ENCODE results near the gene ING1. TPM values are rescaled to one million over a fixed set of nuclear protein-coding genes. Genes with fewer than 3 reads are reported as not detected.

Gene ING1
- total RNA-seq, 6 donors from 2014 or later, result 11.8 to 31.4 (median 17.9) TPM

GRCh38 chr13:110737555-110737954 is 24.1 kb downstream of the ING1 start:
- Histone ChIP-seq H3K36me3 (no peaks in the 10 kb centered on the region), H3K4me3 (no peak overlapping the region), H3K27ac (no peak overlapping the region), H3K4me1 (no peaks in the 10 kb centered on the region), H3K27me3 (no peaks in the 10 kb centered on the region), H3K9me3 (no peaks in the 10 kb centered on the region)
- no peak for ATAC-seq (ENCODE audit: low FRiP score in 2 of 2)
- TF ChIP-seq POLR2AphosphoS5 (IDR thresholded peaks at IDR 0.05), result no peak
- TF ChIP-seq EP300 (IDR thresholded peaks at IDR 0.05), result no peak
- TF ChIP-seq CTCF (IDR thresholded peaks at IDR 0.05), result no peak
- no peak for TF ChIP-seq POLR2A (IDR thresholded peaks at IDR 0.05)
- no peak for DNase-seq

GRCh38 chr13:110743687-110744086 is 30.2 kb downstream of the ING1 start:
- Histone ChIP-seq H3K4me3 (no peak overlapping the region), H3K27ac (no peak overlapping the region), H3K36me3 (no peaks in the 10 kb centered on the region), H3K27me3 (no peaks in the 10 kb centered on the region), H3K9me3 (peaks cover 0 to 8% (median 7%) of the 10 kb centered on the region in 4 donors), H3K4me1 (no peaks in the 10 kb centered on the region)
- 64 to 79% methylated on average over 1 of the region's 1 CpG for WGBS, 2 donors
- ATAC-seq (ENCODE audit: low FRiP score in 2 of 2) (no peak), DNase-seq (no peak)
- TF ChIP-seq POLR2AphosphoS5 (IDR thresholded peaks at IDR 0.05) (no peak), CTCF (IDR thresholded peaks at IDR 0.05) (no peak), POLR2A (IDR thresholded peaks at IDR 0.05) (no peak), EP300 (IDR thresholded peaks at IDR 0.05) (no peak)

- TF ChIP-seq EP300 (IDR thresholded peaks at IDR 0.05) (no peak), POLR2A (IDR thresholded peaks at IDR 0.05) (no peak), POLR2AphosphoS5 (IDR thresholded peaks at IDR 0.05) (no peak)
- 73 to 85% methylated on average over 1 of the region's 1 CpG for WGBS, 2 donors
- DNase-seq (no peak), ATAC-seq (ENCODE audit: low FRiP score in 2 of 2) (no peak)
- peaks cover 0 to 8% (median 7%) of the 10 kb centered on the region in 4 donors for H3K9me3 ChIP-seq
- no peak overlapping the region for H3K27ac ChIP-seq
- no peak overlapping the region for H3K4me3 ChIP-seq
- H3K4me1 ChIP-seq, result no peaks in the 10 kb centered on the region
- H3K27me3 ChIP-seq, result no peaks in the 10 kb centered on the region
- no peaks in the 10 kb centered on the region for H3K36me3 ChIP-seq
These were observed 32.9 kb downstream of the ING1 start for GRCh38 chr13:110746438-110746837.

- Histone ChIP-seq H3K27me3 (no peaks in the 10 kb centered on the region), H3K27ac (no peak overlapping the region), H3K36me3 (no peaks in the 10 kb centered on the region), H3K4me1 (no peaks in the 10 kb centered on the region), H3K9me3 (peaks cover 0 to 7% (median 5%) of the 10 kb centered on the region in 4 donors), H3K4me3 (no peak overlapping the region)
- 76% methylated on average over 4 of the region's 4 CpGs for WGBS, 2 donors
- DNase-seq, result no peak
- no peak for ATAC-seq (ENCODE audit: low FRiP score in 2 of 2)
- TF ChIP-seq CTCF (IDR thresholded peaks at IDR 0.05) (no peak), EP300 (IDR thresholded peaks at IDR 0.05) (no peak), POLR2A (IDR thresholded peaks at IDR 0.05) (no peak), POLR2AphosphoS5 (IDR thresholded peaks at IDR 0.05) (no peak)
These were observed 34.8 kb downstream of the ING1 start for GRCh38 chr13:110748271-110748670.

- H3K4me3 ChIP-seq, result no peak overlapping the region
- H3K9me3 ChIP-seq, result no peaks in the 10 kb centered on the region
- WGBS, 2 donors, result 78 to 83% methylated on average over 3 of the region's 3 CpGs
- DNase-seq (no peak), ATAC-seq (ENCODE audit: low FRiP score in 2 of 2) (no peak)
- H3K36me3 ChIP-seq, result no peaks in the 10 kb centered on the region
- no peak overlapping the region for H3K27ac ChIP-seq
- TF ChIP-seq POLR2AphosphoS5 (IDR thresholded peaks at IDR 0.05), result no peak
- no peak for TF ChIP-seq POLR2A (IDR thresholded peaks at IDR 0.05)
- no peak for TF ChIP-seq EP300 (IDR thresholded peaks at IDR 0.05)
- TF ChIP-seq CTCF (IDR thresholded peaks at IDR 0.05), result no peak
- no peaks in the 10 kb centered on the region for H3K4me1 ChIP-seq
- H3K27me3 ChIP-seq, result no peaks in the 10 kb centered on the region
These were observed 42.7 kb downstream of the ING1 start for GRCh38 chr13:110756219-110756631.

Data from upper lobe of left lung (tissue), 6 donors.